GM23338 (cell line): ENCODE data around the gene ABCC5. TPM values are rescaled to one million over a fixed set of nuclear protein-coding genes. Genes with fewer than 3 reads are reported as not detected.

ENCODE experiments used
- ATAC-seq: fragments of 200-7000 bp; cut with Tn5 transposase; 3 replicates; pipeline ENCODE4 v1.9.1; 2020
- DNase-seq: peaks from one replicate; pipeline ENCODE4 v3.0.0-alpha.2; 2015; ENCODE audit warnings: low spot score
- H2AFZ ChIP-seq: fragments of 200-600 bp; sonication (generic); 2 replicates; pipeline ENCODE4 v1.8.0; 2016; ENCODE audit warnings: antibody characterized with exemption, mild to moderate bottlenecking, moderate library complexity
- H3F3A ChIP-seq: fragments of 200-600 bp; sonication (generic); replicated peaks from 2 replicates; pipeline ENCODE4 v1.8.0; 2017; ENCODE audit warnings: antibody characterized with exemption, mixed run types, low read depth
- H3K27ac ChIP-seq: fragments of 200-600 bp; sonication (generic); 2 replicates; pipeline ENCODE4 v1.6.1; 2016; ENCODE audit warnings: low read depth
- H3K27me3 ChIP-seq: fragments of 200-600 bp; sonication (generic); 2 replicates; pipeline ENCODE4 v1.8.0; 2016; ENCODE audit warnings: mild to moderate bottlenecking, mixed run types, moderate library complexity; ENCODE audit not compliant: insufficient read depth
- H3K36me3 ChIP-seq: fragments of 200-600 bp; sonication (generic); 2 replicates; pipeline ENCODE4 v1.8.0; 2016; ENCODE audit warnings: mild to moderate bottlenecking; ENCODE audit not compliant: insufficient read depth
- H3K4me1 ChIP-seq: fragments of 200-600 bp; sonication (generic); 2 replicates; pipeline ENCODE4 v1.8.0; 2016; ENCODE audit warnings: mild to moderate bottlenecking, moderate library complexity; ENCODE audit not compliant: insufficient read depth
- H3K4me2 ChIP-seq: fragments of 200-600 bp; sonication (generic); 2 replicates; pipeline ENCODE4 v1.7.1; 2017; ENCODE audit warnings: mixed run types
- H3K4me3 ChIP-seq: fragments of 200-600 bp; sonication (generic); 2 replicates; pipeline ENCODE4 v1.6.1; 2016; ENCODE audit warnings: mixed run types
- H3K79me2 ChIP-seq: fragments of 200-600 bp; sonication (generic); replicated peaks from 2 replicates; pipeline ENCODE4 v1.8.0; 2017; ENCODE audit warnings: mild to moderate bottlenecking; ENCODE audit not compliant: insufficient read depth
- H3K9me2 ChIP-seq: fragments of 200-600 bp; sonication (generic); 2 replicates; pipeline ENCODE4 v1.8.0; 2017; ENCODE audit not compliant: insufficient read depth
- H4K20me1 ChIP-seq: fragments of 200-600 bp; sonication (generic); replicated peaks from 2 replicates; pipeline ENCODE4 v1.8.0; 2017; ENCODE audit warnings: mild to moderate bottlenecking; ENCODE audit not compliant: insufficient read depth
- H3K27ac Mint-ChIP-seq: 2 replicates; pipeline ENCODE4 v1.8.0; 2020; ENCODE audit warnings: inconsistent platforms, mild to moderate bottlenecking, moderate library complexity, mixed read lengths
- H3K27me3 Mint-ChIP-seq: 3 replicates; pipeline ENCODE4 v1.8.0; 2022; ENCODE audit warnings: low read depth, mild to moderate bottlenecking, moderate library complexity, mixed read lengths, inconsistent platforms; ENCODE audit not compliant: insufficient read depth, poor library complexity
- H3K36me3 Mint-ChIP-seq: 3 replicates; pipeline ENCODE4 v1.8.0; 2021; ENCODE audit warnings: low read depth, mild to moderate bottlenecking, inconsistent platforms, moderate library complexity, mixed read lengths
- H3K4me1 Mint-ChIP-seq: 3 replicates; pipeline ENCODE4 v1.8.0; 2020; ENCODE audit warnings: mild to moderate bottlenecking, inconsistent platforms, mixed read lengths
- H3K4me3 Mint-ChIP-seq: 3 replicates; pipeline ENCODE4 v1.8.0; 2021; ENCODE audit warnings: moderate library complexity, mild to moderate bottlenecking, inconsistent platforms, mixed read lengths
- H3K9me3 Mint-ChIP-seq: 3 replicates; pipeline ENCODE4 v1.8.0; 2020; ENCODE audit warnings: moderate library complexity, mild to moderate bottlenecking, inconsistent platforms, mixed read lengths
- CREB1 ChIP-seq: fragments of 250-450 bp; sonication (Bioruptor Pico); IDR thresholded peaks from 2 replicates; pipeline ENCODE4 v1.5.0; 2020; ENCODE audit warnings: low read depth, mild to moderate bottlenecking, moderate library complexity
- EZH2 ChIP-seq: fragments of 200-600 bp; sonication (generic); IDR thresholded peaks from one replicate; pipeline ENCODE4 v1.8.0; 2017; ENCODE audit warnings: antibody characterized with exemption, mild to moderate bottlenecking, low read depth; ENCODE audit not compliant: unreplicated experiment
- EZH2phosphoT487 ChIP-seq: fragments of 200-600 bp; sonication (generic); IDR thresholded peaks from one replicate; pipeline ENCODE4 v1.8.1; 2018; ENCODE audit warnings: antibody characterized with exemption; ENCODE audit not compliant: unreplicated experiment
- POLR2AphosphoS5 ChIP-seq: IDR thresholded peaks from 2 replicates; pipeline ENCODE4 v1.6.1; 2016; ENCODE audit warnings: antibody characterized with exemption, low read depth
- REST ChIP-seq: IDR thresholded peaks from one replicate; pipeline ENCODE4 v1.6.1; 2018; ENCODE audit warnings: antibody characterized with exemption; ENCODE audit not compliant: unreplicated experiment
- STAT1 ChIP-seq: IDR thresholded peaks from one replicate; pipeline ENCODE4 v1.6.1; 2016; ENCODE audit warnings: antibody characterized with exemption; ENCODE audit not compliant: unreplicated experiment
- ZNF331 ChIP-seq: fragments of 250-450 bp; sonication (Bioruptor Pico); IDR thresholded peaks from 2 replicates; pipeline ENCODE4 v1.5.0; 2020; ENCODE audit warnings: low read depth, mild to moderate bottlenecking, moderate library complexity
- ZNF462 ChIP-seq: fragments of 250-450 bp; sonication (Bioruptor Pico); IDR thresholded peaks from 2 replicates; pipeline ENCODE4 v1.5.0; 2020; ENCODE audit warnings: mild to moderate bottlenecking, moderate library complexity
- polyA plus RNA-seq: library from polyadenylated mRNA; unstranded; fragments of >200 nt; fragmentation: Nextera tagmentation; extraction: Ambion mirVana; gene quantifications from 2 replicates; pipeline ENCODE4 v1.2.1, GENCODE V29; 2016
- total RNA-seq: library from RNA; depleted of rRNA; stranded (reverse); fragments of >200 nt; shearing (Covaris generic); gene quantifications from 2 replicates; pipeline ENCODE4 v1.2.3, GENCODE V29; 2014

The ABCC5 gene
- total and polyA plus RNA-seq, 2 experiments from 2014 or later = 14.0 to 39.9 TPM

GRCh38 chr3:183981990-183982644 is 35.6 kb downstream of the ABCC5 start (continued):
- no peak for TF ChIP-seq ZNF462 (CRISPR knock-in tag)
- TF ChIP-seq STAT1 = no peak

- Histone ChIP-seq H3F3A (no peaks in the 10 kb centered on the region), H3K4me2 (no peak overlapping the region), H2AFZ (no peak overlapping the region), H3K9me2 (no peaks in the 10 kb centered on the region), H3K27me3 (no peaks in the 10 kb centered on the region), H3K4me3 (no peak overlapping the region), H3K4me1 (peaks cover 22% of the 10 kb centered on the region), H3K79me2 (no peaks in the 10 kb centered on the region), H3K36me3 (peaks cover 15% of the 10 kb centered on the region), H3K27ac (no peak overlapping the region), H4K20me1 (no peaks in the 10 kb centered on the region; the same call in 1 of the 2 replicates)
- DNase-seq (no peak), ATAC-seq (no peak)
- no peaks in the 10 kb centered on the region for H3K9me3 Mint-ChIP-seq
- peaks cover 37% of the 10 kb centered on the region for H3K4me1 Mint-ChIP-seq
- H3K36me3 Mint-ChIP-seq = peaks cover 49% of the 10 kb centered on the region
- H3K4me3 Mint-ChIP-seq = no peak overlapping the region
- peaks cover 7% of the 10 kb centered on the region for H3K27me3 Mint-ChIP-seq
- H3K27ac Mint-ChIP-seq = no peak overlapping the region
- TF ChIP-seq EZH2phosphoT487 (no peak), CREB1 (no peak), POLR2AphosphoS5 (no peak), REST (no peak), ZNF331 (CRISPR knock-in tag) (no peak), EZH2 (no peak), STAT1 (no peak)
These were observed 37.3 kb downstream of the ABCC5 start for GRCh38 chr3:183980403-183980802.
